Endothelial cell of umbilical vein (primary cell): ENCODE measurements around the gene UNKL. TPM values are rescaled to one million over a fixed set of nuclear protein-coding genes. Genes with fewer than 3 reads are reported as not detected.

ENCODE experiments used
- BruUV-seq: library from RNA; stranded (reverse); fragments of 400-500 nt; replicated peaks from 2 replicates; lab custom pipeline; 2021; lab: Mats Ljungman, UMichigan
- CTCF ChIA-PET: fragments of 300-600, 350-600 bp; sonication (Branson Sonifier 250); formaldehyde crosslinking; loops from one replicate; lab custom pipeline; 2021; ENCODE audit warnings: antibody characterized with exemption, inconsistent platforms; lab: Charles Lee
- POLR2A ChIA-PET: fragments of 300-600, 350-600 bp; sonication (Branson Sonifier 250); formaldehyde crosslinking; loops from one replicate; lab custom pipeline; 2021; ENCODE audit warnings: antibody characterized with exemption, inconsistent platforms; lab: Charles Lee
- DNase-seq: peaks from one replicate; pipeline ENCODE4 v3.0.0-alpha.2; 2011; ENCODE audit warnings: low read depth, low spot score
- FAIRE-seq: peaks from 2 replicates; lab custom pipeline; 2011; peaks lifted over from hg19 to GRCh38; lab: Jason Lieb, UNC
- H2AFZ ChIP-seq: 2 replicates; pipeline ENCODE4 v1.6.0; 2012; ENCODE audit warnings: low read depth, low read length, control low read depth, inconsistent platforms
- H3K27ac ChIP-seq: 2 replicates; pipeline ENCODE4 v1.5.1; 2011; ENCODE audit warnings: low read depth, mild to moderate bottlenecking, control low read depth, low read length, moderate library complexity; ENCODE audit not compliant: insufficient read depth
- H3K27me3 ChIP-seq, 2 experiments: 2 replicates each; pipeline versions ENCODE4 v1.6.0 to v1.6.1; 2011; ENCODE audit warnings: low read length in 2 of 2, mixed read lengths in 1 of 2; ENCODE audit not compliant: control insufficient read depth in 2 of 2, insufficient read depth in 2 of 2
- H3K36me3 ChIP-seq, 2 experiments: 2 replicates in 1 of 2; 3 replicates in 1 of 2; pipeline ENCODE4 v1.5.1; 2011; ENCODE audit warnings: low read length in 2 of 2, mild to moderate bottlenecking in 1 of 2, moderate library complexity in 1 of 2; ENCODE audit not compliant: control insufficient read depth in 2 of 2, insufficient read depth in 2 of 2; ENCODE audit errors: extremely low read depth in 1 of 2
- H3K4me1 ChIP-seq: 3 replicates; pipeline ENCODE4 v1.5.1; 2011; ENCODE audit warnings: mild to moderate bottlenecking, low read length; ENCODE audit not compliant: control insufficient read depth, insufficient read depth; ENCODE audit errors: extremely low read depth
- H3K4me2 ChIP-seq: 2 replicates; pipeline ENCODE4 v1.6.1; 2011; ENCODE audit warnings: low read length, control low read depth, mixed read lengths; ENCODE audit not compliant: insufficient read depth
- H3K4me3 ChIP-seq, 3 experiments: fragments of 200-600 bp in 1 of 3; sonication (generic), shearing (Covaris generic) in 1 of 3; replicated peaks in 1 of 3; 2 replicates each; pipeline ENCODE4 v1.5.1; 2011 to 2016; ENCODE audit warnings: control low read depth in 3 of 3, low read length in 3 of 3, mild to moderate bottlenecking in 2 of 3, inconsistent platforms in 1 of 3, low read depth in 1 of 3, moderate library complexity in 1 of 3; ENCODE audit not compliant: insufficient read depth in 1 of 3
- H3K79me2 ChIP-seq: 2 replicates; pipeline ENCODE4 v1.6.0; 2012; ENCODE audit warnings: low read length, inconsistent platforms; ENCODE audit not compliant: control insufficient read depth, insufficient read depth
- H3K9ac ChIP-seq: replicated peaks from 2 replicates; pipeline ENCODE3; 2011; ENCODE audit warnings: low read length, control low read depth; ENCODE audit not compliant: insufficient read depth; ENCODE audit errors: extremely low read depth
- H3K9me1 ChIP-seq: replicated peaks from 3 replicates; pipeline ENCODE4 v1.6.0; 2011; ENCODE audit warnings: mild to moderate bottlenecking, low read length; ENCODE audit not compliant: control insufficient read depth, insufficient read depth; ENCODE audit errors: extremely low read depth
- H3K9me3 ChIP-seq: replicated peaks from 2 replicates; pipeline ENCODE4 v1.5.1; 2012; ENCODE audit warnings: low read length, inconsistent platforms; ENCODE audit not compliant: control insufficient read depth, insufficient read depth
- H4K20me1 ChIP-seq: replicated peaks from 2 replicates; pipeline ENCODE3; 2011; ENCODE audit warnings: mild to moderate bottlenecking, low read length; ENCODE audit not compliant: control insufficient read depth, insufficient read depth; ENCODE audit errors: extremely low read depth
- EZH2 ChIP-seq: IDR thresholded peaks from 2 replicates; pipeline ENCODE4 v1.6.1; 2012; ENCODE audit warnings: borderline replicate concordance, low read depth, mild to moderate bottlenecking, moderate library complexity, low read length, inconsistent platforms; ENCODE audit not compliant: severe bottlenecking
- FOS ChIP-seq: IDR thresholded peaks from 2 replicates; pipeline ENCODE4 v1.6.1; 2011; ENCODE audit warnings: mild to moderate bottlenecking, low read length, moderate library complexity, borderline replicate concordance; ENCODE audit not compliant: insufficient read depth
- GATA2 ChIP-seq: IDR thresholded peaks from 2 replicates; pipeline ENCODE4 v1.7.0; 2011; ENCODE audit warnings: low read depth, mild to moderate bottlenecking, moderate library complexity, mixed read lengths, low read length; ENCODE audit not compliant: insufficient read length, insufficient read depth
- JUN ChIP-seq: IDR thresholded peaks from 2 replicates; pipeline ENCODE4 v1.6.1; 2011; ENCODE audit warnings: borderline replicate concordance, low read depth; ENCODE audit not compliant: insufficient read length, insufficient read depth
- MYC ChIP-seq: IDR thresholded peaks from one replicate; pipeline ENCODE4 v1.6.1; 2011; ENCODE audit warnings: mild to moderate bottlenecking, low read depth, low read length
- POLR2A ChIP-seq: IDR thresholded peaks from 2 replicates; pipeline ENCODE4 v1.6.1; 2012; ENCODE audit warnings: low read depth, mild to moderate bottlenecking, control low read depth, low read length
- POLR2AphosphoS5 ChIP-seq: IDR thresholded peaks from 2 replicates; pipeline ENCODE4 v1.6.1; 2012; ENCODE audit warnings: low read depth, mild to moderate bottlenecking, control low read depth, low read length, moderate library complexity; ENCODE audit not compliant: insufficient read depth
- dilution Hi-C: fragments of 300-500 bp; cut with MboI; formaldehyde crosslinking; loops from one replicate; pipeline ENCODE4 v1.15.0; 2019; ENCODE audit warnings: low sequenced_read_pairs; ENCODE audit not compliant: extremely low pct_ligation_motif_present
- intact Hi-C: fragments of 100-400 bp; cut with micrococcal nuclease; formaldehyde crosslinking; loops from one replicate; pipeline ENCODE4 v1.10.0; 2022
- polyA plus RNA-seq, 4 experiments: library from polyadenylated mRNA; depleted of rRNA in 3 of 4; stranded (reverse) in 3 of 4; unstranded in 1 of 4; fragments of >200 nt; gene quantifications; 2 replicates each; pipeline versions ENCODE4 v1.2.1 to v1.2.3, GENCODE V29; 2011 to 2012; ENCODE audit warnings: missing spikeins in 1 of 4
- total RNA-seq: library from RNA; stranded (reverse); gene quantifications from 2 replicates; pipeline ENCODE4 v1.2.3, GENCODE V29; 2021
- TF ChIP-seq, protein P1 (sequence below): IDR thresholded peaks from 2 replicates; pipeline ENCODE4 v1.6.1; 2011; ENCODE audit not compliant: insufficient read depth, insufficient read length
- TF ChIP-seq, protein P2 (sequence below), 2 donors: IDR thresholded peaks; 1 replicate in 1 of 2; 2 replicates in 1 of 2; pipeline ENCODE4 v1.5.1; 2011; ENCODE audit warnings: low read length in 2 of 2, mild to moderate bottlenecking in 2 of 2, moderate library complexity in 2 of 2, control low read depth in 1 of 2, inconsistent platforms in 1 of 2, low read depth in 1 of 2; ENCODE audit not compliant: insufficient read depth in 1 of 2; ENCODE audit errors: extremely low read depth in 1 of 2

The UNKL gene
- total and polyA plus RNA-seq, 2 donors (not counting 3 experiments of a cell fraction or from before 2014, with no cell fraction given): 17.1 to 32.8 TPM

DNA sequence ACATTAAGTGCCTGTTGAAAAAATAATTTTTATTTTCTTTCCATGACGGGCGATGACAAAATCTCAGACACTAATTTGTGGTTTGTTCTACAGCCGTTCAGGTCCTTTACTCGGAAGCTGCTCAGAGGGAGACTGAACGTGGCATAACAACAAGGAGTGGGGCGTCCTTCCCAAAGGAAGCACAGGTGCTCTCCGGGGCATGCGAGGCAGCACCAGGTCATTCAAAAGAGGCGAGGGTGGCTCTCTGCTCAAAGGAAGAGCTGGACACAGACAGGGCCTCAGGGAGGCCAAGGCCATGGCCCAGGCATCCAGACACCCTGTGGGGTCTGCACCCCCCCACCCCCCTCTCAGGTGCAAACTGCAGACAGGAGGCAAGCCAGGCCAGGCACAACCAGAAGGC is 16.2 kb downstream of the UNKL start:
- Histone ChIP-seq H3K36me3 (peaks cover 0 to 34% of the 10 kb centered on the region in 2 experiments), H3K27me3 (no peaks in the 10 kb centered on the region), H3K4me1 (no peaks in the 10 kb centered on the region), H3K9me1 (no peaks in the 10 kb centered on the region), H3K4me3 (no peak overlapping the region), H4K20me1 (no peaks in the 10 kb centered on the region), H3K27ac (no peak overlapping the region), H3K4me2 (no peak overlapping the region), H3K9ac (no peak overlapping the region), H3K9me3 (no peaks in the 10 kb centered on the region), H3K79me2 (no peaks in the 10 kb centered on the region), H2AFZ (no peak overlapping the region)
- ChIA-PET POLR2A (no interaction called here), CTCF (no interaction called here)
- intact Hi-C loops: no loop called here
- FAIRE-seq (no peak), DNase-seq (no peak)
- no peak for TF ChIP-seq FOS
- no peak for TF ChIP-seq POLR2AphosphoS5
- TF ChIP-seq, protein P1, sequence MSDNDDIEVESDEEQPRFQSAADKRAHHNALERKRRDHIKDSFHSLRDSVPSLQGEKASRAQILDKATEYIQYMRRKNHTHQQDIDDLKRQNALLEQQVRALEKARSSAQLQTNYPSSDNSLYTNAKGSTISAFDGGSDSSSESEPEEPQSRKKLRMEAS: no peak
- TF ChIP-seq MYC: no peak
- no peak for TF ChIP-seq POLR2A
- TF ChIP-seq JUN: no peak
- TF ChIP-seq EZH2: no peak
- TF ChIP-seq GATA2: no peak
- TF ChIP-seq, protein P2, sequence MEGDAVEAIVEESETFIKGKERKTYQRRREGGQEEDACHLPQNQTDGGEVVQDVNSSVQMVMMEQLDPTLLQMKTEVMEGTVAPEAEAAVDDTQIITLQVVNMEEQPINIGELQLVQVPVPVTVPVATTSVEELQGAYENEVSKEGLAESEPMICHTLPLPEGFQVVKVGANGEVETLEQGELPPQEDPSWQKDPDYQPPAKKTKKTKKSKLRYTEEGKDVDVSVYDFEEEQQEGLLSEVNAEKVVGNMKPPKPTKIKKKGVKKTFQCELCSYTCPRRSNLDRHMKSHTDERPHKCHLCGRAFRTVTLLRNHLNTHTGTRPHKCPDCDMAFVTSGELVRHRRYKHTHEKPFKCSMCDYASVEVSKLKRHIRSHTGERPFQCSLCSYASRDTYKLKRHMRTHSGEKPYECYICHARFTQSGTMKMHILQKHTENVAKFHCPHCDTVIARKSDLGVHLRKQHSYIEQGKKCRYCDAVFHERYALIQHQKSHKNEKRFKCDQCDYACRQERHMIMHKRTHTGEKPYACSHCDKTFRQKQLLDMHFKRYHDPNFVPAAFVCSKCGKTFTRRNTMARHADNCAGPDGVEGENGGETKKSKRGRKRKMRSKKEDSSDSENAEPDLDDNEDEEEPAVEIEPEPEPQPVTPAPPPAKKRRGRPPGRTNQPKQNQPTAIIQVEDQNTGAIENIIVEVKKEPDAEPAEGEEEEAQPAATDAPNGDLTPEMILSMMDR (IDR thresholded peaks at IDR 0.05; ENCODE audit: extremely low read depth in 1 of 2, insufficient read depth in 1 of 2, low read depth in 1 of 2, low read length in 2 of 2): no peak
- BruUV-seq: no TSS peak
- dilution Hi-C loops: no loop called here
